Spleen (tissue), 11 donors: Measurements from ENCODE around the gene SHF. TPM values are rescaled to one million over a fixed set of nuclear protein-coding genes. Genes with fewer than 3 reads are reported as not detected.

Source experiments
- DNase-seq: peaks from one replicate; pipeline ENCODE4 v3.0.0-alpha.2; 2020
- H3K27ac ChIP-seq, 8 donors: fragments of 200-600 bp; sonication (generic) in 7 of 8; 1 replicate in 4 of 8; 2 replicates in 4 of 8; pipeline versions ENCODE4 v1.5.0 to v1.8.0; 2016 to 2021; ENCODE audit warnings: inconsistent platforms in 4 of 8, mild to moderate bottlenecking in 4 of 8, moderate library complexity in 1 of 8
- H3K27me3 ChIP-seq, 7 donors: fragments of 200-600 bp; sonication (generic) in 6 of 7; replicated peaks in 1 of 7; 1 replicate in 4 of 7; 2 replicates in 3 of 7; pipeline versions ENCODE4 v1.5.0 to v1.8.0; 2016 to 2021; ENCODE audit warnings: inconsistent platforms in 3 of 7, mild to moderate bottlenecking in 1 of 7
- H3K36me3 ChIP-seq, 6 donors: fragments of 200-600 bp; sonication (generic) in 5 of 6; 1 replicate in 4 of 6; 2 replicates in 2 of 6; pipeline versions ENCODE4 v1.5.0 to v1.8.0; 2016 to 2021; ENCODE audit warnings: inconsistent platforms in 2 of 6
- H3K4me1 ChIP-seq, 6 donors: fragments of 200-600 bp; sonication (generic) in 5 of 6; 1 replicate in 3 of 6; 2 replicates in 3 of 6; pipeline versions ENCODE4 v1.5.0 to v1.8.0; 2016 to 2021; ENCODE audit warnings: inconsistent platforms in 3 of 6
- H3K4me3 ChIP-seq, 8 donors: fragments of 200-600 bp; sonication (generic) in 7 of 8; 1 replicate in 4 of 8; 2 replicates in 4 of 8; pipeline versions ENCODE4 v1.5.0 to v1.8.0; 2016 to 2021; ENCODE audit warnings: inconsistent platforms in 4 of 8, mild to moderate bottlenecking in 4 of 8, moderate library complexity in 2 of 8
- H3K9me3 ChIP-seq, 8 donors: fragments of 200-600 bp; sonication (generic) in 7 of 8; 1 replicate in 4 of 8; 2 replicates in 4 of 8; pipeline versions ENCODE4 v1.5.0 to v1.8.0; 2016 to 2021; ENCODE audit warnings: inconsistent platforms in 4 of 8
- CTCF ChIP-seq, 11 experiments: fragments of 200-600 bp in 7 of 11; fragments of 450-650 bp in 4 of 11; sonication (generic) in 4 of 11; IDR thresholded peaks in 8 of 11; conservative IDR thresholded peaks in 3 of 11; 1 replicate in 7 of 11; 2 replicates in 4 of 11; pipeline versions ENCODE4 v1.4.0 to v1.8.0; 2016 to 2021; ENCODE audit warnings: antibody characterized with exemption in 11 of 11, inconsistent platforms in 4 of 11, mild to moderate bottlenecking in 1 of 11
- POLR2A ChIP-seq, 3 donors: fragments of 450-650 bp; IDR thresholded peaks; one replicate each; pipeline ENCODE4 v1.5.1; 2017; ENCODE audit warnings: antibody characterized with exemption in 3 of 3, mild to moderate bottlenecking in 1 of 3
- POLR2AphosphoS5 ChIP-seq, 3 donors: sonication (generic); formaldehyde crosslinking; IDR thresholded peaks; one replicate each; pipeline ENCODE4 v1.5.1; 2017; ENCODE audit warnings: antibody characterized with exemption in 3 of 3
- WGBS, 5 donors: extraction: QIAGEN DNeasy Blood & Tissue Kit in 3 of 5; methylation state at CpG; one replicate each; pipeline versions ENCODE4 v1.1.5 to v1.1.7; 2013 to 2018; 5-methylcytosine and 5-hydroxymethylcytosine counted together
- intact Hi-C: fragments of 100-400 bp; cut with DNase I; formaldehyde crosslinking; loops from one replicate; pipeline ENCODE4 v1.15.0; 2023; ENCODE audit warnings: low total_unique reads
- polyA plus RNA-seq, 3 donors: library from polyadenylated mRNA; stranded (reverse); fragments of 200-250 nt; gene quantifications; one replicate each; pipeline ENCODE4 v1.2.1, GENCODE V29; 2013
- total RNA-seq, 7 donors: library from RNA; depleted of rRNA in 3 of 7; stranded (reverse); fragments of >200 nt in 3 of 7; fragmentation: NEBNext Ultra II Directional in 4 of 7; extraction: Animal tissue kit (Norgen Biotek cat#: 25700) in 4 of 7; gene quantifications; one replicate each; pipeline versions ENCODE4 v1.1.0 to v1.2.1, GENCODE V29; 2016 to 2021
- donor health status: healthy with polysubstance abuse.
- donor health status: DM: no; HTN: no; CAD: no; lungs with moderate emphysema.
- donor health status: DM: no; HTN: no; CAD: no.
- donor health status: Bipolar disorder and iron deficiency.
- donor health status: healthy.
- donor health status: DM: no; HTN: no; CAD: no.
- donor health status: DM: yes; HTN: yes; CAD: no.

Gene SHF
- total and polyA plus RNA-seq, 10 donors: 1.9 to 8.8 (median 5.7) TPM

GRCh38 chr15:45184562-45185041 lies 3.2 kb downstream of the SHF start:
- 77 to 92% (median 84%) methylated on average over 4 to 9 of the region's 9 CpGs for WGBS, 5 donors
- peak; percentile 72 for DNase-seq

GRCh38 chr15:45183511-45183910 lies 4.3 kb downstream of the SHF start:
- peaks cover 3 to 62% (median 26%) of the 10 kb centered on the region in 6 donors for H3K4me1 ChIP-seq
- 87 to 97% (median 92%) methylated on average over 2 of the region's 2 CpGs for WGBS, 5 donors
- TF ChIP-seq POLR2A (IDR thresholded peaks at IDR 0.05) (no peak), CTCF (IDR thresholded peaks at IDR 0.05 in 8 of 11, conservative IDR thresholded peaks at IDR 0.05 in 3 of 11) (no peak), POLR2AphosphoS5 (IDR thresholded peaks at IDR 0.05) (no peak)
- intact Hi-C loops: no loop called here
- H3K27me3 ChIP-seq: peaks cover 0 to 20% (median 0%) of the 10 kb centered on the region in 7 donors
- H3K36me3 ChIP-seq: no peaks in the 10 kb centered on the region
- H3K27ac ChIP-seq: no peak overlapping the region
- peak; percentile 44 for DNase-seq
- no peaks in the 10 kb centered on the region for H3K9me3 ChIP-seq
- H3K4me3 ChIP-seq: no peak overlapping the region

More at GRCh38 chr15:45184562-45185041, 3.2 kb downstream of the SHF start:
- TF ChIP-seq CTCF (IDR thresholded peaks at IDR 0.05 in 8 of 11, conservative IDR thresholded peaks at IDR 0.05 in 3 of 11): no peak
- no peak for TF ChIP-seq POLR2AphosphoS5 (IDR thresholded peaks at IDR 0.05)
- no peak for TF ChIP-seq POLR2A (IDR thresholded peaks at IDR 0.05)
- H3K27ac ChIP-seq: no peak overlapping the region
- H3K36me3 ChIP-seq: no peaks in the 10 kb centered on the region
- intact Hi-C loops: no loop called here
- H3K4me1 ChIP-seq: peaks cover 3 to 62% (median 30%) of the 10 kb centered on the region in 6 donors
- H3K4me3 ChIP-seq: no peak overlapping the region
- H3K9me3 ChIP-seq: no peaks in the 10 kb centered on the region
- peaks cover 0 to 23% (median 0%) of the 10 kb centered on the region in 7 donors for H3K27me3 ChIP-seq

- TF ChIP-seq POLR2AphosphoS5 (IDR thresholded peaks at IDR 0.05): no peak
- no peak for TF ChIP-seq CTCF (IDR thresholded peaks at IDR 0.05 in 8 of 11, conservative IDR thresholded peaks at IDR 0.05 in 3 of 11)
- no peak for TF ChIP-seq POLR2A (IDR thresholded peaks at IDR 0.05)
- intact Hi-C loops: no loop called here
- no peak for DNase-seq
- Histone ChIP-seq H3K36me3 (no peaks in the 10 kb centered on the region), H3K4me1 (peaks cover under 1 to 57% (median 21%) of the 10 kb centered on the region in 6 donors), H3K27ac (no peak overlapping the region), H3K4me3 (no peak overlapping the region), H3K9me3 (no peaks in the 10 kb centered on the region), H3K27me3 (peaks cover 0 to 15% (median 0%) of the 10 kb centered on the region in 7 donors)
- 9 to 37% (median 23%) methylated on average over 1 of the region's 1 CpG for WGBS, 5 donors
These were observed 4.8 kb downstream of the SHF start for GRCh38 chr15:45182996-45183395.

GRCh38 chr15:45181491-45182285 lies 6.1 kb downstream of the SHF start:
- Histone ChIP-seq H3K9me3 (no peaks in the 10 kb centered on the region), H3K36me3 (no peaks in the 10 kb centered on the region), H3K4me3 (no peak overlapping the region), H3K4me1 (peaks cover 0 to 46% (median 12%) of the 10 kb centered on the region in 6 donors), H3K27ac (no peak overlapping the region), H3K27me3 (peaks cover 0 to 2% (median 0%) of the 10 kb centered on the region in 7 donors)
- no peak for DNase-seq
- no peak for TF ChIP-seq POLR2AphosphoS5 (IDR thresholded peaks at IDR 0.05)
- TF ChIP-seq POLR2A (IDR thresholded peaks at IDR 0.05): no peak
- TF ChIP-seq CTCF (IDR thresholded peaks at IDR 0.05 in 8 of 11, conservative IDR thresholded peaks at IDR 0.05 in 3 of 11): no peak
- 54 to 68% (median 58%) methylated on average over 9 of the region's 9 CpGs for WGBS, 5 donors
- intact Hi-C loops: no loop called here
